GM15510 (cell line): ENCODE data around the gene ATP6V1C2.

ENCODE experiments used
- POLR2A ChIP-seq: IDR thresholded peaks from 3 replicates; pipeline ENCODE4 v1.6.1; 2011; ENCODE audit warnings: borderline replicate concordance; ENCODE audit not compliant: insufficient read length; ENCODE audit errors: extremely low read depth

The ATP6V1C2 gene

DNA sequence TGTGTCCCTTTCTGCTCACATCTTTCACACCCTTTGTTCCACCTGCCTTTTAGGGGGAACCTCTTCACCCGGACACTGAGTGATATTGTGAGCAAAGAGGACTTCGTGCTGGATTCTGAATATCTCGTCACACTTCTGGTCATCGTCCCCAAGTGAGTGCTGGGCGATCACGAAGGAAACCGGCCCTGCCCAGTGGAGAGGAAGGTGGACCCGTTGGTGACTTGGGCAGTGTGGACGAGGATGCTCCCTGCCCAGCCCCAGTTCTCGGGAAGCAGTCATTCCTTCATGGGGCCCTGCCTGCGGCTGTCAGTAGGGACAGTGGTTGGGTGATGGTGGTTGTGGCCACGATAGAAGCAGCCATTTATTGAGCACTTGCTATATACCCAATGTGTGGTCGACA lies 50.4 kb downstream of the ATP6V1C2 start:
- no peak for TF ChIP-seq POLR2A

DNA sequence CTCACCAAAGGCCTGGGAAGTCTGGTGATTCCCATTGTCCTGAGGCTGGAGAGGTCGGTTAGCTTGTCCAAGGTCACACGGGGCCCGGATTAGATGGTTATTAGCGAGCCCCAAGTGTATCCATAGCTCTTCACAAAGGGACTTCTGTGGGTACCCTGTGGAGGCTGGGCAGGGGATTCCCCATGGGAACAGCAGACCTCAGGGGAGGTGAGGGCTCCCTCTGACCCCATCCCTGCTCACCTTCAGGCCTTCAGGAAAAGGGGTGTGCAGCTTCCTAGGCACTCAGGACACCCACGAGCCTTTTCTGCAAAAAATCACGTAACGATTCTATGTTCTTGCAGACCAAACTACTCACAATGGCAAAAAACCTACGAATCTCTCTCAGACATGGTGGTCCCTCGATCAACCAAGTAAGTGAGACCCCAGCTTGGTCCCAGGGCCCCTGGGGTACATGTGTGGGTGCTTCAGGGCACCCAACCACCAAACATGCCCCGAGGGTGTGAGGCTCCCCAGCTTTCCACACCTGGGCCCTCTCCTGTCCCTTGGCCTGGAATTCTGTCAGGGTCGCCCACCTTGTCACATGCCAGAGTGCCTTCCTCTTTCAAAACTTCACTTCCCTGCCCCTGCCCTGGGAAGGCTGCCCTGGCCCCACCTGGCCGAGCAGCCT lies 50.9 kb downstream of the ATP6V1C2 start:
- TF ChIP-seq POLR2A: no peak

DNA sequence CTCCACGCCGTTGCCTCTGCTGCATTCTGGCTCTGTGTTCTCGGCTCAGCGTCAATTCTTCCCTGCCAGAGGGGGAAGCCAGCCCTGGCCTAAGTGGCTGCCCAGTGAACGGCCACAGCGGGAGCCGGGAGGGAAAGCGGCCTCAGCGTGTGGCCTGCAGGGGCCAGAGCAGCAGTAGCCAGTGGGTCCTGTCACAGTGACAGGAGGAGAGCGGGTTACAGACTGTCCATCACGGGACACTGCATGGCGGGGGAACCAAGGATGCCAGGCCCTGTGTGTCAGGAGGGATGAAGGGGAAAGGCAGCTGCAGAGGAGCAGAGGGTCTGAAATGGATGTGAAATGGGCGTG lies 51.4 kb downstream of the ATP6V1C2 start:
- TF ChIP-seq POLR2A: no peak

DNA sequence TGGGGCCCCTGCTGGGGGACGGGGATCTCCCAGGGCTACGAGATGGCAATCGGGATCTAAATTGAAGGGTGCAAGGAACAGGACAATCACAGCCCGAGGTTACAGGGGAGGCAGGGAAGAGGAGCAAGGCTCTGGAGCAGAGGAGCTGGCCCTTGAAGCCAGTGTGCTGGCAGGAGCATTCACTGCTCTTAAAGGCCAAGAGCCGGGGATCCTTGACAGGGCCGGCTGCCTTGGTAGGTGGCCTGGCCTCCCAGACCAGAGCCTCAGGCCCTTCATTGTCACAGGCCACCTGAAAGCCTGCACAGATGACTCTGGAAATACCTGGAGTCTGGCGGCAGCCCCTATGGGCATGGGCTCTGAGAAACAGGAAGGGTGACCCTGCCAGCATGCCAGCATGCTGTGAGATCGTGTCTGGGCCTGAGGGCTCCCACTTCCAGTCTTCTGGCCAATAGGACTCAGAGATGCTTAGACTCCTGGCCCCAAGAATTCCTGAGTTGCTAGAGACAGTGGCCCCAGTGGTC lies 52.5 kb downstream of the ATP6V1C2 start:
- TF ChIP-seq POLR2A: no peak

DNA sequence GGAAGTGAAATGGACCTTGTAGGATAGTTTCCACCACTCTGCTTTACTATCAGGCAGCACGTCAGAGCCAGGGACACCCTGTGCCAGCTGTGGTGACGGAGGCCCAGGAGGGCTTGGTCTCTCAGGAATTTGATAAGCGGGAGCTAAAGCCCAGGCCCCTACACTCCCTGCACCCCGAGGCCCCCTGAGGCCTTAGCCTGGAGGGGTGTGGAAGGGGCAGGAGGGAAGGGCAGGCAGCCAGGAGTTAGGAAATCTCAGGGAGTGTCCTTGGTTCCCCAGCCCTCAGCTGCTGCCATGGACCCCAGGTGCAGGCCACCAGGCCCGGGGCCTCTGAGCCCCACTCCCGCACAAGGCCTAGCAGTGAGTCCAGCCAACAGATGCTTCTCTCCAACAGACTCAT lies 53.0 kb downstream of the ATP6V1C2 start:
- no peak for TF ChIP-seq POLR2A

GRCh38 chr2:10775021-10775780 lies 53.8 kb downstream of the ATP6V1C2 start:
- no peak for TF ChIP-seq POLR2A

GRCh38 chr2:10775831-10776230 lies 54.4 kb downstream of the ATP6V1C2 start:
- TF ChIP-seq POLR2A: no peak

- no peak for TF ChIP-seq POLR2A
Measured at GRCh38 chr2:10776231-10776977, 55.0 kb downstream of the ATP6V1C2 start.

DNA sequence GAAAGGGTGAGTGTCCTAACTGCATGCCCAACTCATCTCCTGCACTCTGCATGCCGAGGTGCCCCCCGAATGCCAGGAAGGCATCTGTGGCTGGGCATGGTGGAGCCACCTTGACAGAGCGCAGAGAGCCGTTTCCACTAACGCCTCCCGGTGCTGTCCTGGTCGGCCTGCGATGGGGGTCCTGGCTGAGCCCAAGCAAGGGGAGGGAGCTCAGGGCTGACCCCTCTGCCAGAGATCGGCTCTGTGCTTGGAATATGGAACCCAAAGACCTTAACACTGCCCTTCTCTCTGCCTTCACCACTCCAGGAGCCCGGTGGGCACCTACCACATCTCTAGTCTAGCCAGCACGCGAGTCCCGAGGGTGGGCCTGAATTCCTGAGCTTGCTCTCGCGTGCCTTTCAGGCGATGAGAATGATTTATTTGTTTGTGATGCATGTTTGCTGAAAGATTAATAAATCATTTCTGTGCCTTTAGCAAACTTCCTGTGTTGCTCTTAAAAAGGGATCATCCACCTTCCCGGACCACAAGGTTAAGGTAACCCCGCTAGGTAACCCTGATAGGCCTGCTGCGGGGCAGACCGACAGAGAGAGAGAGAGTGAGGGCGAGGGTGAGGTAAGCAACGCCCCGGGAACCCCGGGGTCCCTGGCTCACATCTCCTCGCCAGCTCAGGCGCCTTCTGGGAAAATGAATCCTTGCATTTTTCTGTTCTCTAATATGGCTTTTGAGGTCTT lies 55.8 kb downstream of the ATP6V1C2 start:
- TF ChIP-seq POLR2A: no peak

DNA sequence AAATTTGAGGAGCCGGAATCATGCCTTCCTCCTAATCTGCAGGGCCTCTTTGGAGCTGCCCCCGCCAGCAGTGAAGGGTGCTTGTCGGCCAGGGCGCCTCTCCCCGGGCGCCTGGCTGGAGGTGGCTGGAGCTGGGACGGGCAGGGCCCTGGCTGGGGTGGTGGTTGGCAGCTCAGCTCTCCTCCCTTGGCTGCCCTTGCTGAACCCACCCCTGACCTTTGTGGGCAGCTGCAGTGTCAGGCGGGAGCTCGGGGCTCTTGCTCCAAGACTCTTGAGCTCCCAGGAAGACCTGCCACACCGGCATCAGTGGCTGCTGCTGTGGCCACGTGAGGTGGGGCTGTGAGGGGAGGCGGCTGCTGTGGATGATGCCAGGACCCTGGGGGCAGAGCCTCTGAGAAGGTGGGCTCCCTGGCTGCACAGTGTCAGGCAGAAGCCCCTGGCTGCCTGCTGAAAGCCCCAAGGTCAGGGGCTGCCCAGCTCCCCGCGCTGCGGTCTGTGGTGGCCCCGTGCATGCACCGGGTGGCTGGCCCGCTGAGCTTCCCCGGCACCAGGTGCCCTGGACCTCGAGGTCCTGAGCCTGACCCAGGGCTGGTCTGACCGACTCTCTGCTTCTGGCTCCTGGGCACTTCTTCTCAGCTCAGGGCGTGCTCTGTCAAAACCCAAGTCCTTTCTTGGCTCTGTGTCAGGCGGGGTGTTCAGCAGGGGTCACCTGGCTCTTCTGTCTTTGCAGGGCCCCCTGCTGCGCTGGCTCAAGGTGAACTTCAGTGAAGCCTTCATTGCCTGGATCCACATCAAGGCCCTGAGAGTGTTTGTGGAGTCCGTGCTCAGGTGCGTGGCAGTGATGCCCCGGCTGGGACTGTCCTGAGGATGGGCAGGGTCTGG lies 56.7 kb downstream of the ATP6V1C2 start:
- no peak for TF ChIP-seq POLR2A

DNA sequence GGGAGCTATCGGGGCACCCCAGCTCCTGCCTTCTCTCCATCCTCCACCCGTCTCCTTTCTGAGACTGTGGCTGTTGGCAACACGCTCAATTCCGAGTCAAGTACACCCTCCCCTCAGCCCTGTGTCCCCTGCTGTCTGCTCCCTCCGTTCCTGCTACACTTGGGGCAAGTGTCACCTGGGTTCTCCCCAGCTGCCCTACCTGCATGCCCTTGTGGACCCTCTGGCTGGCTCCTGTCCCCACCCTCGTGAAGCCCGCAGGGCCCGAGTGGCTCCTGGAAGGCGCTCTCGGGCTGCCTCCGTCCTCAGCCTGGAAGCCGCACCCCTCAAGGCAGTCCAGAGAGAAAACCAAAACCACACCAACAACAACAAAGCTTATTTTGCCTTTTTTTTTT lies 57.3 kb downstream of the ATP6V1C2 start:
- no peak for TF ChIP-seq POLR2A

DNA sequence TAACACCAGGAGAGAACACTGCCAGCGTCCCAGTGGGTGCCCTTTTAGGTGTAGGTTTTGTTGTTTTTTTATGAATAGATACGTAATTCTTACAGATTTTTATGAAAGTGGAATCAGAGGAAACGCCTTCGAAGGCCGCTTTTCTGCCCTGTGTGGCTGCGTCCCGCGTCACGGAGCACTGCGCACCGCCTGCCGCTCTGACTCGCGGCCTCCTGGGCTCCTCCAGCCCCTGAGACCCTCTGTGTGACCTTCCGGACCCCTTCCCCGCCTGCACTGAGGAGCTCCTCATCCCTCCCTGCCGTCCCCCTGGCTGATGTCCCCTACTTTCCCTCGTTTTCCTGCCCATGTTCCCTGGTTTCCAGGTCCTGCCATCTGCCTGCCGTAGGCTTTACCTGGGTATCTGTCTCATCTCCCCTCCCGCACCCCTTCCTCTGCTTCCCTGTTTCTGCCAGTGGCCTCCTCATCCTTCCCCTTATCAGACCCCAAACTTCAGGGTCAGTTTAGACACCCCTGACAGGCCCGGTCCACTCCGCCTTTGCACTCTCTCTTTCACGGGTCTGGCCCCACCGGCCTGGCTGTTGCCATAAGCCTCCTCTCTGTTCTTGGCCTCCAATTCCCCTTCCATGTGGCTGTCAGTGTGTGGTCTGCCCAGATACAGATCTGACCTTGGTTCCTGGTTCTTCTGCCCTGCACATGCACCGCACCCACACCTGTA lies 58.5 kb downstream of the ATP6V1C2 start:
- TF ChIP-seq POLR2A: no peak

- no peak for TF ChIP-seq POLR2A
Measured at GRCh38 chr2:10780491-10780820, 59.0 kb downstream of the ATP6V1C2 start.
